Vagina (tissue), 2 donors: Measurements from ENCODE around the gene TBC1D25. TPM values are rescaled to one million over a fixed set of nuclear protein-coding genes. Genes with fewer than 3 reads are reported as not detected.
"Not testable (repeated sequence)": the region's sequence is repeated elsewhere in the genome, so short reads cannot be mapped to it uniquely, and the experiment has no call there.

ENCODE experiments used
- DNase-seq, 2 donors: peaks; one replicate each; pipeline ENCODE4 v3.0.0-alpha.2; 2017; ENCODE audit errors: extremely low spot score in 2 of 2
- H3K27ac ChIP-seq: fragments of 200-600 bp; sonication (generic); one replicate; pipeline ENCODE4 v1.5.1; 2019
- H3K27me3 ChIP-seq: fragments of 200-600 bp; sonication (generic); one replicate; pipeline ENCODE4 v1.5.1; 2019
- H3K36me3 ChIP-seq, 2 donors: fragments of 200-600 bp; sonication (generic); one replicate each; pipeline ENCODE4 v1.5.1; 2017 to 2019
- H3K4me1 ChIP-seq: fragments of 200-600 bp; sonication (generic); one replicate; pipeline ENCODE4 v1.5.1; 2019
- H3K4me3 ChIP-seq, 2 donors: fragments of 200-600 bp; sonication (generic); 1 replicate in 1 of 2; 2 replicates in 1 of 2; pipeline ENCODE4 v1.5.1; 2016 to 2019
- H3K9me3 ChIP-seq: fragments of 200-600 bp; sonication (generic); one replicate; pipeline ENCODE4 v1.5.1; 2019
- POLR2A ChIP-seq, 2 donors: fragments of 450-650 bp; IDR thresholded peaks; one replicate each; pipeline ENCODE4 v1.6.1; 2017; ENCODE audit warnings: antibody characterized with exemption in 2 of 2, mild to moderate bottlenecking in 2 of 2, moderate library complexity in 2 of 2
- POLR2AphosphoS5 ChIP-seq, 2 donors: sonication (generic); formaldehyde crosslinking; IDR thresholded peaks; one replicate each; pipeline ENCODE4 v1.9.0; 2017; ENCODE audit warnings: antibody characterized with exemption in 2 of 2, mild to moderate bottlenecking in 2 of 2, low read depth in 1 of 2; ENCODE audit not compliant: insufficient read depth in 1 of 2
- intact Hi-C: fragments of 100-400 bp; cut with DNase I; formaldehyde crosslinking; loops from one replicate; pipeline ENCODE4 v1.15.1; 2023
- total RNA-seq: library from RNA; depleted of rRNA; stranded (reverse); fragments of >200 nt; gene quantifications from one replicate; pipeline ENCODE4 v1.2.3, GENCODE V29; 2016
- TF ChIP-seq, protein P1 (sequence below), 3 experiments: fragments of 450-650 bp in 2 of 3; fragments of 200-600 bp in 1 of 3; sonication (generic) in 1 of 3; IDR thresholded peaks; one replicate each; pipeline ENCODE4 v1.5.1; 2017 to 2019; ENCODE audit warnings: antibody characterized with exemption in 3 of 3, mild to moderate bottlenecking in 2 of 3, moderate library complexity in 2 of 3

The TBC1D25 gene
- total RNA-seq, 1 donor from 2014 or later: 13.8 TPM

GRCh38 chrX:48514126-48514806 lies 25.2 kb upstream of the TBC1D25 start:
- Histone ChIP-seq H3K27me3 (no peaks in the 10 kb centered on the region), H3K4me3 (no peak overlapping the region), H3K9me3 (no peaks in the 10 kb centered on the region), H3K36me3 (no peaks in the 10 kb centered on the region), H3K27ac (no peak overlapping the region), H3K4me1 (no peaks in the 10 kb centered on the region)
- intact Hi-C loops: no loop called here
- no peak for DNase-seq
- TF ChIP-seq, protein P1, sequence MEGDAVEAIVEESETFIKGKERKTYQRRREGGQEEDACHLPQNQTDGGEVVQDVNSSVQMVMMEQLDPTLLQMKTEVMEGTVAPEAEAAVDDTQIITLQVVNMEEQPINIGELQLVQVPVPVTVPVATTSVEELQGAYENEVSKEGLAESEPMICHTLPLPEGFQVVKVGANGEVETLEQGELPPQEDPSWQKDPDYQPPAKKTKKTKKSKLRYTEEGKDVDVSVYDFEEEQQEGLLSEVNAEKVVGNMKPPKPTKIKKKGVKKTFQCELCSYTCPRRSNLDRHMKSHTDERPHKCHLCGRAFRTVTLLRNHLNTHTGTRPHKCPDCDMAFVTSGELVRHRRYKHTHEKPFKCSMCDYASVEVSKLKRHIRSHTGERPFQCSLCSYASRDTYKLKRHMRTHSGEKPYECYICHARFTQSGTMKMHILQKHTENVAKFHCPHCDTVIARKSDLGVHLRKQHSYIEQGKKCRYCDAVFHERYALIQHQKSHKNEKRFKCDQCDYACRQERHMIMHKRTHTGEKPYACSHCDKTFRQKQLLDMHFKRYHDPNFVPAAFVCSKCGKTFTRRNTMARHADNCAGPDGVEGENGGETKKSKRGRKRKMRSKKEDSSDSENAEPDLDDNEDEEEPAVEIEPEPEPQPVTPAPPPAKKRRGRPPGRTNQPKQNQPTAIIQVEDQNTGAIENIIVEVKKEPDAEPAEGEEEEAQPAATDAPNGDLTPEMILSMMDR (IDR thresholded peaks at IDR 0.05): no peak
- TF ChIP-seq POLR2AphosphoS5 (IDR thresholded peaks at IDR 0.05; ENCODE audit: insufficient read depth in 1 of 2, low read depth in 1 of 2) (no peak), POLR2A (IDR thresholded peaks at IDR 0.05) (no peak)

DNA sequence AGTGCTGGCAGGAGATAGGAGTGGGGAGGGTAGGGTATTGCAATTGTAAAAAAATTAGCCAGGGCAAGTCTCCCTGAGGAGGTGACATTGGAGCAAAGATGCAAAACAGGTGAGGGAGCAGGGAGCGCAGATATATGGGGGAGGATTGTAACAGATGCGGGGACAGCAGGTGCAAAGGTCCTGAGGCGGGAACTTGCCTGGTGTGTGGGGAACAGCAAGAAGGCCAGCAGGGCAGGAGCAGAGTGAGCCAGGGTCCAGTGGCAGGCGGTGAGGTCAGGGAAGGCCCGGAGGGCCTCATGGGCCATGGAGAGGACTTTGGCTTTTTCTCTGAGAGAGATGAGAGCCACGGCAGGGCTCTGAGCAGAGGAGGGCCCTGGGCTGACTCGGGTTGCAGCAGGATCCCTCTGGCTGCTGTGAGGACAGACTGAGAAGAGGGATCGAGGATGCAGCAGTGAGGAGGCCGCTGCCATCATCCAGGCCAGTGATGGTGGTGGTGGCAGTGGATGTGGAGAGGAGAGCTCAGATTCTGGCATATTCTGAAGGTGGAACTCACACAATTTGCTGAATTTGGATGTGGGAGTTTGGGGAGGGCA lies 24.6 kb upstream of the TBC1D25 start:
- intact Hi-C loops: no loop called here
- Histone ChIP-seq H3K27me3 (no peaks in the 10 kb centered on the region), H3K36me3 (no peaks in the 10 kb centered on the region), H3K4me1 (no peaks in the 10 kb centered on the region), H3K9me3 (no peaks in the 10 kb centered on the region), H3K4me3 (no peak overlapping the region), H3K27ac (no peak overlapping the region)
- DNase-seq: no peak
- TF ChIP-seq POLR2A (IDR thresholded peaks at IDR 0.05): no peak
- TF ChIP-seq, protein P1 (IDR thresholded peaks at IDR 0.05): no peak

- TF ChIP-seq POLR2A (IDR thresholded peaks at IDR 0.05) (no peak), POLR2AphosphoS5 (IDR thresholded peaks at IDR 0.05; ENCODE audit: insufficient read depth in 1 of 2, low read depth in 1 of 2) (no peak)
- TF ChIP-seq, protein P1 (IDR thresholded peaks at IDR 0.05): no peak
- no peak overlapping the region for H3K27ac ChIP-seq
- intact Hi-C loops: no loop called here
- H3K36me3 ChIP-seq: no peaks in the 10 kb centered on the region
- DNase-seq: no peak
- no peak overlapping the region for H3K4me3 ChIP-seq
- H3K9me3 ChIP-seq: no peaks in the 10 kb centered on the region
- no peaks in the 10 kb centered on the region for H3K4me1 ChIP-seq
- no peaks in the 10 kb centered on the region for H3K27me3 ChIP-seq
Measured at GRCh38 chrX:48515842-48516241, 23.7 kb upstream of the TBC1D25 start.

DNA sequence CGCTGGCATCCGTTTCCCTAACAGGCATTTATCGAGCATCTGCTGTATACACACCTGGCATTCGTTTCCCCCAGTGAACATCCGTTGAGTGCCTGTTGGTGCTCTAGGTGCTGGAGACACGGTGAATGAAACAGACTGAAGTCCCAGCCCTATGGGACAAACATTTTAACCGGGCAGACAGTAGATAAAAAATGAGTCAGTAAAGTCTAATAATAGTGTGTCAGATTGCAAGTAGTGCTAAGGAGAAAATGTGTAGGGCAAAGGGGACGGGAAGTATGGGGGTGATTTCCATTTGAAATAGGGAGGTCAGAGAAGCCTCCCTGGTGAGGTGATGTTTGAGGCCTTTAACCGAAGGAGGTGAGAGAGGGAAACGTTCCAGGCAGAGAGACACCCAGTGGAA lies 23.2 kb upstream of the TBC1D25 start:
- H3K36me3 ChIP-seq: no peaks in the 10 kb centered on the region
- TF ChIP-seq, protein P1 (IDR thresholded peaks at IDR 0.05): no peak
- TF ChIP-seq POLR2AphosphoS5 (IDR thresholded peaks at IDR 0.05; ENCODE audit: insufficient read depth in 1 of 2, low read depth in 1 of 2) (no peak), POLR2A (IDR thresholded peaks at IDR 0.05) (no peak)
- no peaks in the 10 kb centered on the region for H3K4me1 ChIP-seq
- H3K9me3 ChIP-seq: no peaks in the 10 kb centered on the region
- no peaks in the 10 kb centered on the region for H3K27me3 ChIP-seq
- intact Hi-C loops: no loop called here
- H3K27ac ChIP-seq: no peak overlapping the region
- DNase-seq: no peak
- no peak overlapping the region for H3K4me3 ChIP-seq

- Histone ChIP-seq H3K27ac (no peak overlapping the region), H3K9me3 (no peaks in the 10 kb centered on the region), H3K4me1 (no peaks in the 10 kb centered on the region), H3K36me3 (no peaks in the 10 kb centered on the region), H3K4me3 (no peak overlapping the region), H3K27me3 (no peaks in the 10 kb centered on the region)
- intact Hi-C loops: no loop called here
- TF ChIP-seq POLR2AphosphoS5 (IDR thresholded peaks at IDR 0.05; ENCODE audit: insufficient read depth in 1 of 2, low read depth in 1 of 2): no peak
- TF ChIP-seq POLR2A (IDR thresholded peaks at IDR 0.05): no peak
- TF ChIP-seq, protein P1 (IDR thresholded peaks at IDR 0.05): no peak
- DNase-seq: no peak
Measured at GRCh38 chrX:48516987-48517386, 22.5 kb upstream of the TBC1D25 start.

GRCh38 chrX:48519481-48519880 lies 20.0 kb upstream of the TBC1D25 start:
- H3K4me3 ChIP-seq, H3K27me3 ChIP-seq, H3K9me3 ChIP-seq, H3K36me3 ChIP-seq, intact Hi-C loops, DNase-seq, H3K27ac ChIP-seq, H3K4me1 ChIP-seq: not testable (repeated sequence)
